ENCODE data around the gene ZDHHC7.

DNA sequence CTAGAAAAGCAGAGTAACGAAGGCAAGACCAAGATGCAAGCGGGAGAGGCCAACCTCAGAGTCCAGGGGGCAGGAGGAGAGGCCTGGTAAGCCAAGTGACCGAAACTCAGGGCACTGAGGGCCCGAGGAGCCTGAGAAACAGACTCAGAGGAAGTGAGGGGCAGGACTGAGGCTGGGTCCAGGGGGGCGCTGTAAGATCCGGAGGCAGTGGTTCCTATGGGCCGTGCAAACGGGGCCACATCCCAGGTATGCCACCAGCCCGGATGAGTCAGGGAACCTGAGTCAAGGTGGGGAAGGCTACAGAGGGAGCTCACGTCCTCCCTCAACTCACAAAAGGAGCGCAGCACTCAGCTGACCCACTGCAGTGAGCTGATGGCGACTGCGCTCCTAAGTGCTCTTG is 8.3 kb downstream of the ZDHHC7 start:
- TF ChIP-seq, protein P1, sequence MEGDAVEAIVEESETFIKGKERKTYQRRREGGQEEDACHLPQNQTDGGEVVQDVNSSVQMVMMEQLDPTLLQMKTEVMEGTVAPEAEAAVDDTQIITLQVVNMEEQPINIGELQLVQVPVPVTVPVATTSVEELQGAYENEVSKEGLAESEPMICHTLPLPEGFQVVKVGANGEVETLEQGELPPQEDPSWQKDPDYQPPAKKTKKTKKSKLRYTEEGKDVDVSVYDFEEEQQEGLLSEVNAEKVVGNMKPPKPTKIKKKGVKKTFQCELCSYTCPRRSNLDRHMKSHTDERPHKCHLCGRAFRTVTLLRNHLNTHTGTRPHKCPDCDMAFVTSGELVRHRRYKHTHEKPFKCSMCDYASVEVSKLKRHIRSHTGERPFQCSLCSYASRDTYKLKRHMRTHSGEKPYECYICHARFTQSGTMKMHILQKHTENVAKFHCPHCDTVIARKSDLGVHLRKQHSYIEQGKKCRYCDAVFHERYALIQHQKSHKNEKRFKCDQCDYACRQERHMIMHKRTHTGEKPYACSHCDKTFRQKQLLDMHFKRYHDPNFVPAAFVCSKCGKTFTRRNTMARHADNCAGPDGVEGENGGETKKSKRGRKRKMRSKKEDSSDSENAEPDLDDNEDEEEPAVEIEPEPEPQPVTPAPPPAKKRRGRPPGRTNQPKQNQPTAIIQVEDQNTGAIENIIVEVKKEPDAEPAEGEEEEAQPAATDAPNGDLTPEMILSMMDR (IDR thresholded peaks at IDR 0.05; ENCODE audit: insufficient read depth, low read depth, low read length) = no peak
- TF ChIP-seq EZH2 (IDR thresholded peaks at IDR 0.05; ENCODE audit: insufficient read depth, low read length) = no peak

Measured in astrocyte (in vitro differentiated cells and primary cell).